Stimulated activated CD4-positive, alpha-beta T cell treated with anti-CD3 and anti-CD28 coated beads, Interleukin-12 subunit alpha, Interleukin-12 subunit beta, amount 100 ng/mL, for 48 hours (primary cell): ENCODE results near the gene OGFOD1.

Experiments
- DNase-seq, 3 donors: peaks; one replicate each; pipeline ENCODE4 v3.0.0-alpha.2; 2020; ENCODE audit warnings: low read depth in 2 of 3, low spot score in 1 of 3

The OGFOD1 gene

GRCh38 chr16:56520251-56520577 is 68.9 kb downstream of the OGFOD1 start:
- DNase-seq, result no peak

GRCh38 chr16:56525236-56525635 is 73.9 kb downstream of the OGFOD1 start:
- no peak for DNase-seq
